Astrocyte of the cerebellum (primary cell): ENCODE results near the gene CASS4.
"Not testable (repeated sequence)": the region's sequence is repeated elsewhere in the genome, so short reads cannot be mapped to it uniquely, and the experiment has no call there.

Source experiments
- DNase-seq: peaks from one replicate; pipeline ENCODE4 v3.0.0-alpha.2; 2011; ENCODE audit warnings: low read depth
- H3K4me3 ChIP-seq: 2 replicates; pipeline ENCODE4 v1.5.1; 2011; ENCODE audit warnings: mild to moderate bottlenecking, low read depth, low read length, moderate library complexity
- in situ Hi-C: cut with HindIII; loops from 2 replicates; pipeline ENCODE4 v1.10.0; 2017; ENCODE audit warnings: low sequenced_read_pairs
- TF ChIP-seq, protein P1 (sequence below): IDR thresholded peaks from 2 replicates; pipeline ENCODE4 v1.5.1; 2012; ENCODE audit warnings: low read length, low read depth, moderate library complexity, mild to moderate bottlenecking; ENCODE audit errors: missing control alignments

Gene CASS4

DNA sequence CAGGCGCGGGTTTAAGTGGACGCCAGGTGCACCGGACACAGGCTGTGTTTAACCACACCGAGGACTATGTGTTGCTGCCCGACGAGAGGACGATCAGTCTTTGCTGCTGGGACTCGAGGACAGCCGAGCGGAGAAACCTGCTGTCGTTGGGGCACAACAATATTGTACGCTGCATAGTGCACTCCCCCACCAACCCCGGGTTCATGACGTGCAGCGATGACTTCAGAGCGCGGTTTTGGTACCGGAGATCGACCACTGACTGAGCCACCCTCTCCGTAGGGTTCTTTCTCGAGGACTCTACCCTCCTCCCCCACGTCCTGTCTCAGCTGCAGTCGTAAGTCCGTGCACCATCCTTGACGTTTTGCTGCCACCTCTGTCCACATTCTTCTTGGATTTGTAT, 8.6 kb upstream of the CASS4 start:
- H3K4me3 ChIP-seq: no peak overlapping the region
- TF ChIP-seq, protein P1, sequence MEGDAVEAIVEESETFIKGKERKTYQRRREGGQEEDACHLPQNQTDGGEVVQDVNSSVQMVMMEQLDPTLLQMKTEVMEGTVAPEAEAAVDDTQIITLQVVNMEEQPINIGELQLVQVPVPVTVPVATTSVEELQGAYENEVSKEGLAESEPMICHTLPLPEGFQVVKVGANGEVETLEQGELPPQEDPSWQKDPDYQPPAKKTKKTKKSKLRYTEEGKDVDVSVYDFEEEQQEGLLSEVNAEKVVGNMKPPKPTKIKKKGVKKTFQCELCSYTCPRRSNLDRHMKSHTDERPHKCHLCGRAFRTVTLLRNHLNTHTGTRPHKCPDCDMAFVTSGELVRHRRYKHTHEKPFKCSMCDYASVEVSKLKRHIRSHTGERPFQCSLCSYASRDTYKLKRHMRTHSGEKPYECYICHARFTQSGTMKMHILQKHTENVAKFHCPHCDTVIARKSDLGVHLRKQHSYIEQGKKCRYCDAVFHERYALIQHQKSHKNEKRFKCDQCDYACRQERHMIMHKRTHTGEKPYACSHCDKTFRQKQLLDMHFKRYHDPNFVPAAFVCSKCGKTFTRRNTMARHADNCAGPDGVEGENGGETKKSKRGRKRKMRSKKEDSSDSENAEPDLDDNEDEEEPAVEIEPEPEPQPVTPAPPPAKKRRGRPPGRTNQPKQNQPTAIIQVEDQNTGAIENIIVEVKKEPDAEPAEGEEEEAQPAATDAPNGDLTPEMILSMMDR: no peak
- in situ Hi-C loops: no loop called here
- no peak for DNase-seq

- DNase-seq, H3K4me3 ChIP-seq, in situ Hi-C loops: not testable (repeated sequence)
Observed at GRCh38 chr20:56405356-56405755, 6.7 kb upstream of the CASS4 start.

- in situ Hi-C loops: no loop called here
- DNase-seq: no peak
- TF ChIP-seq, protein P1: no peak
- no peak overlapping the region for H3K4me3 ChIP-seq
Observed at GRCh38 chr20:56406910-56407309, 5.2 kb upstream of the CASS4 start.

- in situ Hi-C loops: no loop called here
- no peak overlapping the region for H3K4me3 ChIP-seq
- DNase-seq: no peak
- TF ChIP-seq, protein P1: no peak
Observed at GRCh38 chr20:56409521-56409920, 2.5 kb upstream of the CASS4 start.

DNA sequence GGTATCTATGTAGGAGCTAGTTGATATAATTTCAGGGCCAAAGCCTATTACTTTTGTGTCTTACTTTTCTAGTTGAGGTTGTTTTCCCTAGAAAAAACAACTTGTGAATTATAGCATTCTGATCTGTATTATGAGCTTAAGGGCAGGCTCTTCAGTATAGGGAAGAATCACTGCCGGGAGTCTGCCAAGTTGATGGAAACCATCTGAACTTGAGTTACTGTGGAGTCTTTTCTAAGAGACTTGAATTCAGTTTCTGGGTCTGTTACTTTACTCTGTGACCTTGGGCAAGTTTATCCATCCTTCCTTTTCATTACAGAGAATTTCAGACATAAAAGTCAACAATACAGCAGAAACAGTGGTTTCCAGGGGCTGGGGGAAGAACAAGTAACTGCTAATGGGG, 2.1 kb upstream of the CASS4 start:
- no peak overlapping the region for H3K4me3 ChIP-seq
- in situ Hi-C loops: no loop called here
- no peak for DNase-seq
- TF ChIP-seq, protein P1: no peak

DNA sequence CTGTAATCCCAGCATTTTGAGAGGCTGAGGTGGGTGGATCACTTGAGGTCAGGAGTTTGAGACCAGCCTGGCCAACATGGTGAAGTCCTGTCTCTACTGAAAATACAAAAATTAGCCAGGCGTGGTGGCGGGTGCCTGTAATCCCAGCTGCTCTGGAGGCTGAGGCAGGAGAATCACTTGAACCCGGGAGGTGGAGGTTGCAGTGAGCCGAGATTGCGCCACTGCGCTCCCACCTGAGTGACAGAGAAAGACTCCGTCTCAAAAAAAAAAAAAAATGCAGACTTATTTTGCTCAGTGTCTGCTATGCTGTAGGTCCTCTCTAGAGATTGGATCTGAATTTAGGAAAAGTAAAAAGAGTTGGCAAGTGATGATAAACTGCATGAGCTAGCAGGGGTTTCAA, 773 bp upstream of the CASS4 start:
- DNase-seq, in situ Hi-C loops, H3K4me3 ChIP-seq: not testable (repeated sequence)

- TF ChIP-seq, protein P1: no peak
- in situ Hi-C loops: no loop called here
- no peak overlapping the region for H3K4me3 ChIP-seq
- DNase-seq: no peak
Observed at GRCh38 chr20:56412473-56412790, 372 bp downstream of the CASS4 start.

GRCh38 chr20:56412949-56413348, 889 bp downstream of the CASS4 start:
- no peak overlapping the region for H3K4me3 ChIP-seq
- no peak for DNase-seq
- in situ Hi-C loops: no loop called here
- TF ChIP-seq, protein P1: no peak
